ENCODE data around the gene ZFYVE9.
"Not testable (repeated sequence)": the region's sequence is repeated elsewhere in the genome, so short reads cannot be mapped to it uniquely, and the experiment has no call there.

Gene ZFYVE9

DNA sequence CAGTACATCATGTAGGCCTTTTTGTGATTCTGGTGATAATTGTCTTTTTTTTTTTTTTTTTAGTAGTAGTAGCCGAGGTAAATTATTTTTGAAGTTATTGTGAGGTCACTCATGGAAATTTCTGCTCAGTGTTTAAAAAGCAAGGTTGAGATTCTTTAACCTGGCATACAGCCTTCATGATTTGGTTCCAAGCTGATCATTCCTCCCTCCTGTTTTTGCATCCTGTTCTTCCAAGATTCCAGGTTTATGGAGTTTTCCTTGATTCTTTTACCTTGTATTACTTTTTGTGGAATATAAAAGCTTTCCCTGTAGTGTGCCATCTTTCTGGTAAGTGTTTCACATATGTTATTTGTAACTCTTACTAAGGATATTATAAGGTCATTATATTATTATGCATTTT, 9.1 kb downstream of the ZFYVE9 start:
- no peak for DNase-seq (ENCODE audit: low spot score)

DNA sequence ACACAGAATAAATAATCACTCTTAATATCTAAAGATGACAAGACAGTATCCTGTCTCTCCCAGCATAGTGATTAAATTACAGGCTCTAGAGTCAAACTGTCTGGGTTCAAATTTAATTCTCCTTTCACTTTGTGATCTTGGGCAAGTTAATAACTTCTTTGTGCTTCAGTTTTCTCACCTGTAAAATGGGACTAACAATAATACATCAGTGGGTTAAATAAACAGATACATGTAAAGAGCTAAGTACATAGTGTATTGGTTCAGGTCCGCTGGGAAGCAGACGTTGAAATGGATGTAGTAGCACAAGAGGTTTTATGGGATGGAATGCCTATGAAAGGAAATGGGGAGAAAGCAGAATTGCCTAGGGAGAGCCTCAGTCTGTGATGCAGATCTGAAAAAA, 10.7 kb downstream of the ZFYVE9 start:
- DNase-seq (ENCODE audit: low spot score): no peak

DNA sequence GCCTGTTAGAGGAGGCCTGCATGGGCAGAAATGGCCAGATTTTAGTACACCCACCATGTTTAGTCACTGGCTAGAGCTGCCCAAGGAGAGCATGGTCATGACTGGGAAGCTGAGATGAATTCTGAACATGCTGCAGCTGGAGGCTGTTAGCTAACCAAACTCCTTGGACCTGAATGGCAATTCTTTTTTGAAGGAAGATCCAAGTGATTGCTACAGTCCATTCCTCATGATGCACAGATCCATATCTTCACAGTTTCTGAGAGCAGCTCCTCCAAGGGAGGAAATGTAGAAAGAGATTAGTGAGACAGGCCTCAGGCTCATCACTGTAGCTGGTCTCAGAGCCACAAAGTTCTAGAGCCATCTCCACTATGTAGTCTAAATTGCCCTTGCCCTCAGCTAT, 11.1 kb downstream of the ZFYVE9 start:
- DNase-seq (ENCODE audit: low spot score): no peak

DNA sequence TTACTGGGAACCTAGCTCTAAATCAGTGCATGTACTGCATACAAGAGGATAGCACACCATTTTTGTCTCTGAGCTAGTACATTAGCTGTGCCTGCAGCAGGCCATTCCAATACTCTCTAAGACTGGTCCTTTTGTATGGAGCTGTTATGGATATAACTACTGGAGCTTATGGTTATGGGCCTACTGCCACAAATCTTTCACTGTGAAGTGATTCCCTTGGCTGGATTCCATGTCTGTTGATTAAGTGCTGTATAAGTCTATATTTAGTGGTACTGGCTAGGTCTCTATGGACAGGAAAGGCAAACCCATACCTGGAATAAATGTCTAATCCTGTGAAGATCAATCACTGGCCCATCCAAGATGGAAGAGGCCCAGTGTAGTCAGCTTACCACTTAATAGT, 12.0 kb downstream of the ZFYVE9 start:
- no peak for DNase-seq (ENCODE audit: low spot score)

DNA sequence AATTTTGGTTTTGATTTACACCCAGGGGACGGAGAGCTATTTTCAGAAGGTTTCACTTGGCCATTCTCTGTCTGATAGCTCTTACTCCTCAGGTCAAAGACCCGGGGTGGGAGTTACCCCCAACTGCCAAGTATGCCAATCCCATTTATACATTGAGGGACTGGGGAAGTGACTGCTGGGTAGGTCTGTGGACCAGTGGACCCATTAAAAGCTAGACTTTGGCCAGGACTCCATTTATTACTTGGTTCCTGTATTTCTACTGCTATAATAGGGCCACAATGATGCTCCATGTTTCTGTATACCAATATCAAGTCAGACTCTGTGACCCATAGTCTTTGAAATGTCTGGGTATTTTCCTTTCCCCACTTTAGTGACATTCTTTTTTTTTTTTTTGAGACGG, 14.6 kb downstream of the ZFYVE9 start:
- no peak for DNase-seq (ENCODE audit: low spot score)

DNA sequence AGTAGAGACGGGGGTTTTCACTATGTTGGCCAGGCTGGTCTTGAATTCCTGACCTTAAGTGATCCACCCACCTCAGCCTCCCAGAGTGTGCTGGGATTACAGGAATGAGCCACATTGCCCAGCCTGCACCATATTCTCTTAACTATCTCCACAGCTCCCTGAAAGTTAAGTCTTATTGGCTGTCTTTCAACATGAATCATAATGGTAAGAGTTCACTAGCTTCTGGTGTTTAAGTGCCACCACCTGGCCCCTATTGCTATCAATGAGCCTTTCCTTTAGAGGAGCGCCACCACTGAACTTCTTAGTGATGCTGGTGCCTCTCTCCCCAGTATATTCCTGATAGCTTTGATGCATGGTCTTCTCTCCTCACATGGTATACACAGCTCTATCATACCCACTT, 15.7 kb downstream of the ZFYVE9 start:
- no peak for DNase-seq (ENCODE audit: low spot score)

DNA sequence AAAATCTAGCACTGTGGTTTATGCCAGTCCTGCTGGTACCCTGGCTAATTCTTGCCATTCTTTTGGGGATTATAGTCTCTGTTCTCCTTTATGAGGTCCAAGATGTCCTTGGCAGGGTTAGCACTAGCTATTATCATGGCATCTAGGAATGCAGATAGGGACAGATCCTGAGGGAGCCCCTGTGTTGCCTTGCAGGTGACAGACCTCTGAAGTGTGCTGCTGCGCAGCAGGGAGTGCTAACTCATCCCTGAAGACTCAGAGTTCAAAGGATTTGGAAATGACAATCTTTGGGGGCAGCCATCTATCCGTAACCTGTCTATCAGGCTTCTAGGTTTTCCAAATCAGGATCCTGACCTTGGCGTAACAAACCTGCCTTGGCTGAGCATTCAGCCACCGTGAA, 16.3 kb downstream of the ZFYVE9 start:
- DNase-seq (ENCODE audit: low spot score): no peak

DNA sequence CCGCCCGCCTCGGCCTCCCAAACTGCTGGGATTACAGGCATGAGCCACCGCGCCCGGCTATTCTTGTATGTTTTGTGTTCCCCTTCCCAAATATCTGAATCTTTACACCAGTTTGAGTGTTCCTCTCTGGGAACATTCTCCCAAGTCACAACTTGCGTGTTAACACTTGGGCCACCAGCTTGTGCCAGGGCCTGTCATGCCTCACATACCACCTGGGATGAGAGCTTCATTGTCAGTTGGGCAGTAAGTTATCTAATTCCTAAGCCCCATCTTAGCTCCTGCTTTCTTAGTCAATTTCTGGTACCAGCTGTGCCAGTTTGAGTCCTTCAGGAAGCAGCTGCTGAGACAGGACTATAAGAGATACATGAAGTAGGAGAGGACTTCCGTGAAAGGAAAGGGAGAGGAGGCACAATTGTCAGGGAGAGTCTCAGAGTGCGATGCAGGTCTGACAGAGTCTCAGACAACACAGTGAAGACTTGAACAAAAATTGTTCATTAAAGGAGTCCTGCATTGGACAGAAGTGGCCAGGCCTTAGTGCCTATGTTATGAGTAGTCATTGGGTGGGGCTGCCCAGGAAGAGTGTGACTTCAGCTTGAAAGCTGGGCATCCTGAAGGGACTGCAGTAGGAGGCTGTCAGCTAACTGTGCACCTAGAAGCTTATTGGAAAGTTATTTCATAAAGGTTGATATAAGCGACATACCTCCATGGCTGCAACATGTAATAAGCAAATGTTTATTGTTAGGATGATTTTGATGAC, 17.3 kb downstream of the ZFYVE9 start:
- no peak for DNase-seq (ENCODE audit: low spot score)

DNA sequence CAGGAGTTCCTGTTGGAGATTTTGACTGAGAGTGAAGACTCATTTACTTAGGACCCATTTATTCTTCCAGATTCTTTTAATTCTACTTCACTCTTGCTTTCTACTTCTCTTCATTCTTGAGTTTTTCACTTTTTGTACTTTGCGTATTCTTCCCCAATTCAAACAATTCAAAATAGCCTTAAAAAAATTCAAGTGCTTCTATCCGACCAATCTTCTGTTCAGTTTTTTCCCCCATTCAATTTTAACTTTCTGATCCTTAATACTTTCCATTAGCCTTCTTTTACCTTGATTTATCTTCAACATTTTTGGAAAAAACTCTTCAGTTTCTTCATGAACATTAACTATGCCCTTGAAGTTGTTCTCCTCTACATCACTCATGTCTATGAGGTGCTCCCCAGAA, 21.1 kb downstream of the ZFYVE9 start:
- DNase-seq (ENCODE audit: low spot score): no peak

DNA sequence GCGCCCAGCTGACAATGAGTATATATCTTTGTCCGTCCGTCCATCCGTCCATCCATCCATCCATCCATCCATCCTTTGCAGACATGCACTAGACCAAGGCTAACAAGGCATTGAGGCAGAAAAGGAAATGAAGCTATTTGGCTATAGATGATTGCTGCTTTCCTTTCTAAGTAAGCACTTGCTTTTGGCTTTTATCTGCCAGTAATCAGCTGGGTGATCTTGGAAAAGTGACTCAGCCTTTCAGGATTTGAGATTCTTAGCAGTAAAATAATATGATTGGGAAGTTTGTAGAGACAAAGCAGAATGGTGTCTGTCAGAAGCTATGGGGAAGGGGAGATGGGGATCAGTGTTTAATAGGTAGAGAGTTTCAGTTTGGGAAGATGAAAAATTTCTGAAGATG, 22.7 kb downstream of the ZFYVE9 start:
- no peak for DNase-seq (ENCODE audit: low spot score)

DNA sequence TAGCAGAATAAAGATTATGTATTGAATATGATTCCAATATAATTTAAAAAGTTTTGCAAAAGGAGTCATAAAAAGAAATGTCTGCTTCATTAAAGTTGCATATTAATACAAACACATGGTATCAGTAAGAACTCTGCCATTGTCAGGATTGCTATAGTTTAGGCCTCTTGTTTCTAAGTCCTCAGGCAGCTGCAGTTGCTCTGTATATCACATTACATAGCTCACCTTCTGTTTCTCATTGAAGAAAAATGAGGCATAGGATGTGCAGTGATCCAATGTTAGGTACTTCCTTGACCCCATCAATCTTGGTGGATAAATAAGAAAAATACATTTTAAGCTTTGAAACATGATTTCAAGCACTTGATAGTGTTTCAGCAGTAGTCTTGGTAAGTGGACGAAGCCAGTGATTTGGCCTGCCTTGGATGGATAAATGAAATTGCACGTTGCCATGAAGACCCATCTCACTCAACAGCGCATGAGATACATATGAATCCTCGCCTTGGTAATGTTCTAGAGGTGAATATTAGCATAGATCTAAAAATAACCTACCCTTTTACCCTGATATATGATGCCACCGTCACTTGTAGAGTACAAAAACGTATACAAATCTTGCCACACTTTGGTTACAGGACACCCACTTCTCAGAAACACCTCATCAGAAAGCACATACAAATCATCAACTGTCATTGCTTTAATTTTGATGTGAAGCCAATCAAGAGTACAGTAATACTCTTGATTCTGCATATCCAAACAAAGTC, 25.3 kb downstream of the ZFYVE9 start:
- no peak for DNase-seq (ENCODE audit: low spot score)

DNA sequence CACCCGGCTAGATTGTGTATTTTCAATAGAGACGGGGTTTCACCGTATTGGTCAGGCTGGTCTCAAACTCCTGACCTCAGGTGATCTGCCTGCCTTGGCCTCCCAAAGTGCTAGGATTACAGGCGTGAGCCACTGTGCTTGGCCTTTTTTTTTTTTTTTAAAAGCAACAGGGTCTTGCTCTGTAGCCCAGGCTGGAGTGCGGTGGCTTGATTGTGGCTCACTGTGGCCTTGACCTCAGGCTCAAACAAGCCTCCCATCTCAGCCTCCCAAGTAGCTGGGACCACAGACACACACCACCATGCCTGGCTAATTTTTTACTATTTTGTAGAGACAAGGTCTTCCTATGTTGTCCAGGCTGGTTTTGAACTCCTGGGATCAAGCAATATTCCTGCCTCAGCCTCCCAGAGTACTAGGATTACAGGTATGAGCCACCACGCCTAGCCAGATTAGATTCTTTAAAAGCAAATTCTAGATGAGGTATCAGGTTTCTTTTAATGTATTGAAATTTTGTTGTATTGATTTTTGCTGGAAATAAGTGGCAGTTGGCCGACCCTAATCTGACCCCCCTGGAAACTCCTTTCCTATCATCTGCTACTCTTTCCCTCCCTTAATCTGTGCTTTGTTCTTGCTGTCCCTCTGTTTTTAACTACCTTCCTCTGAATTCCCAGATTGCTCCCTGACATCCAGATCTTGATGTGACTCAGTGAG, 26.6 kb downstream of the ZFYVE9 start:
- DNase-seq (ENCODE audit: low spot score): no peak

DNA sequence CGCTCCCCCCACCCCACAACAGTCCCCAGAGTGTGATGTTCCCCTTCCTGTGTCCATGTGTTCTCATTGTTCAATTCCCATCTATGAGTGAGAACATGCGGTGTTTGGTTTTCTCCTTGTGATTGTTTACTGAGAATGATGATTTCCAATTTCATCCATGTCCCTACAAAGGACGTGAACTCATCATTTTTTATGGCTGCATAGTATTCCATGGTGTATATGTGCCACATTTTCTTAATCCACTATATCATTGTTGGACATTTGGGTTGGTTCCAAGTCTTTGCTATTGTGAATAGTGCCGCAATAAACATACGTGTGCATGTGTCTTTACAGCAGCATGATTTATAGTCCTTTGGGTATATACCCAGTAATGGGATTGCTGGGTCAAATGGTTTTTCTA, 29.3 kb downstream of the ZFYVE9 start:
- not testable (repeated sequence) for DNase-seq (ENCODE audit: low spot score)

DNA sequence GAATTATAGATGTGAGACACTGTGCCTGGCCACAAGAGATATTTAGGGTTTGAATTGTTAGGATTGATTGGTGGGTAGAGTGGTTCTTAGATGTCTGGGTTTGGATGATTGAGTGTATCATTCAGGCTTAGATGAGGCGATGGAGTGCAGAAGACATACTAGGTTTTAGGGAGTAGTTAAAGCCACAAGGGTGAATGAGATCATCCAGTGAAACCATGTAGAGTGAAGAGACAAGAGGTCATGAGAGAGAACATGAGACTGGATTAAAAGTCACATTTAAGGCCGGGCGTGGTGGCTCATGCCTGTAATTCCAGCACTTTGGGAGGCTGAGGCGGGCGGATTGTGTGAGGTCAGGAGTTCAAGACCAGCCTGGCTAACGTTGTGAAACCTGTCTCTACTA, 37.2 kb downstream of the ZFYVE9 start:
- no peak for DNase-seq (ENCODE audit: low spot score)

DNA sequence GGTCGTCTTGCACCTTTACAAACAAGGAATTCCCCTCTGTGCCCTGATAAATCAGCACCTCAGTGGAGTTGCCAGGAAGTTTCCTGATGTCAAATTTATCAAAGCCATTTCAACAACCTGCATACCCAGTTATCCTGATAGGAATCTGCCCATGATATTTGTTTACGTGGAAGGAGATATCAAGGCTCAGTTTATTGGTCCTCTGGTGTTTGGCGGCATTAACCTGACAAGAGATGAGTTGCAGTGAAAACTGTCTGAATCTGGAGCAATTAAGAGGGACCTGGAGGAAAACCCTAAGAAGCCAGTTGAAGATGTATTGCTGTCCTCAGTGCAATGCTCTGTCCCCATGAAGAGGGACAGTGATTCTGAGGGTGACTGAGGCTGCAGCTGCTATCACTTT, 38.3 kb downstream of the ZFYVE9 start:
- DNase-seq (ENCODE audit: low spot score): no peak

DNA sequence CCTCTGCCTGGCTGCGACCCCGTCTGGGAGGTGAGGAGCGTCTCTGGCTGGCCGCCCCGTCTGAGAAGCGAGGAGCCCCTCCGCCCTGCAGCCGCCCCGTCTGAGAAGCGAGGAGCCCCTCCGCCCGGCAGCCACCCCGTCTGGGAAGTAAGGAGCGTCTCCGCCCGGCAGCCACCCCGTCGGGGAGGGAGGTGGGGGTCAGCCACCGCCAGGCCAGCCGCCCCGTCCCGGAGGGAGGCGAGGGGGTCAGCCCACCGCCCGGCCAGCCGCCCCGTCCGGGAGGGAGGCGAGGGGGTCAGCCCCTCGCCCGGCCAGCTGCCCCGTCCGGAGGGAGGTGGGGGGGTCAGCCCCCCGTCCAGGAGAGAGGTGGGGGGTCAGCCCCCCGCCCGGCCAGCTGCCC, 39.9 kb downstream of the ZFYVE9 start:
- not testable (repeated sequence) for DNase-seq (ENCODE audit: low spot score)

DNA sequence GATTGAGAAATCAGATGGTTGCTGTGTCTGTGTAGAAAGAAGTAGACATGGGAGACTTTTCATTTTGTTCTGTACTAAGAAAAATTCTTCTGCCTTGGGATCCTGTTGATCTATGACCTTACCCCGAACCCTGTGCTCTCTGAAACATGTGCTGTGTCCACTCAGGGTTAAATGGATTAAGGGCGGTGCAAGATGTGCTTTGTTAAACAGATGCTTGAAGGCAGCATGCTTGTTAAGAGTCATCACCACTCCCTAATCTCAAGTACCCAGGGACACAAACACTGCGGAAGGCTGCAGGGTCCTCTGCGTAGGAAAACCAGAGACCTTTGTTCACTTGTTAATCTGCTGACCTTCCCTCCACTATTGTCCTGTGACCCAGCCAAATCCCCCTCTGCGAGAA, 40.4 kb downstream of the ZFYVE9 start:
- not testable (repeated sequence) for DNase-seq (ENCODE audit: low spot score)

DNA sequence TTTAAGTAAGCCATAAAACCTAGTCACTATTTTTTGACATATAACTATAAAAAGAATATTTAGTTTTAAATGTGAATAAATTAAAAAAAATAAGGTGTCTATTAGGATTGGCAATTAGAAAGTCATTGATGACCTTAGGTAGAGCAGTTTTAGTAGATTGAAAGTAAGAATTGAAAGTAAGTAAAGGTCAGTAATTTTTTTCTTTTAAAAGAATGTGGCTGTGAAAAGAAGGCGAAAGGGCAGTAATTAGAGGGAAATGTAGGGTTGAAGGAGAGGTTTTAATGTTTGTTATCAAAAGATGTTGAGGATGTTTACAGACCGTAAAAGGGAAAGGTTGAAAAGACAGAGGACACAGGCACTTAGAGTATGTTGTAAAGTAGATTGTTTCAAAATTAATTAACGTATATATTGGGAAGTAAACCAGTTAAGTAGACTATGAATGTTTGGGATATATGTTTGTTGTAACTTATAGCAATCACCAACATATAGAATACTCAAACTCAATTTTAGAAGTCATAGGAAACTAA, 41.0 kb downstream of the ZFYVE9 start:
- DNase-seq (ENCODE audit: low spot score): no peak

DNA sequence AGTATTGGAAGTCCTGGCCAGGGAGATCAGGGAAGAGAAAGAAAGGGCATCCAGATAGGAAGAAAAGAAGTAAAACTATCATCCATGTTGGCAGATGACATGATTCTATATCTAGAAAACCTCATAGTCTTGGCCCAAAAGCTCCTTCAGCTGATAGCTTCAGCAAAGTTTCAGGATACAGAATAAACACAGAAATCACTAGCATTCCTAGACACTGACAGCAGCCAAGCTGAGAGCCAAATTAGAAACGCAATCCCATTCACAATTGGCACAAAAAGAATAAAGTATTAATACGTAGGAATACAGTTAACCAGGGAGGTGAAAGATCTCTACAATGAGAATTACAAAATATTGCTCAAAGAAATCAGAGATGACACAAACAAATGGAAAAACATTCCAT, 44.6 kb downstream of the ZFYVE9 start:
- no peak for DNase-seq (ENCODE audit: low spot score)

DNA sequence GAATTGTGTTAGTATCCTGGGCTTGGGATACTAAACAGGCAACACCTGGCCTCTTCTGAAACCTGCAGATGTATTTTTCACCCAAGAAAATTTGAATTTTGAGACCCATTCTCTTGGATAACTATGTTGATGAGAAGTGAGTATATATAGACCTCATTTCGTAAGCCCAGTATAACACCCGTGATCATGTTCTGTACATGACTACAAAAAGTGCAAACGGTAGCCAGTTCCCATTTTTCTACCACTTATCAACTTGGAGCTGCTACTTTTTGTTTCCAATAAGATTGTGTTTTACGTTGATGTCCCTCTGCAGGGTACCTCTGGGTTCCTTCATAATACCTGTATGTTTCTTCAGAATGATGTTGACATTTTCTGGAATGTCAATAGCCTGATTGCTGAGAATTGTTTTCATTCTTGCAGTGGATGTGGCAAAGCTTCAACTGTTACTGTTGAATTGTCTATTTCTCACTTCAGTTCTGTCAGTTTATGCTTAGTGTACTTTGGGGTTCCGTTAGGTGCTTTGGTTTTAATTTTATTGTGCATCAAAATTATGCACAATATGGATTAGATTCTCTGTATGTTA, 48.1 kb downstream of the ZFYVE9 start:
- DNase-seq (ENCODE audit: low spot score): no peak

DNA sequence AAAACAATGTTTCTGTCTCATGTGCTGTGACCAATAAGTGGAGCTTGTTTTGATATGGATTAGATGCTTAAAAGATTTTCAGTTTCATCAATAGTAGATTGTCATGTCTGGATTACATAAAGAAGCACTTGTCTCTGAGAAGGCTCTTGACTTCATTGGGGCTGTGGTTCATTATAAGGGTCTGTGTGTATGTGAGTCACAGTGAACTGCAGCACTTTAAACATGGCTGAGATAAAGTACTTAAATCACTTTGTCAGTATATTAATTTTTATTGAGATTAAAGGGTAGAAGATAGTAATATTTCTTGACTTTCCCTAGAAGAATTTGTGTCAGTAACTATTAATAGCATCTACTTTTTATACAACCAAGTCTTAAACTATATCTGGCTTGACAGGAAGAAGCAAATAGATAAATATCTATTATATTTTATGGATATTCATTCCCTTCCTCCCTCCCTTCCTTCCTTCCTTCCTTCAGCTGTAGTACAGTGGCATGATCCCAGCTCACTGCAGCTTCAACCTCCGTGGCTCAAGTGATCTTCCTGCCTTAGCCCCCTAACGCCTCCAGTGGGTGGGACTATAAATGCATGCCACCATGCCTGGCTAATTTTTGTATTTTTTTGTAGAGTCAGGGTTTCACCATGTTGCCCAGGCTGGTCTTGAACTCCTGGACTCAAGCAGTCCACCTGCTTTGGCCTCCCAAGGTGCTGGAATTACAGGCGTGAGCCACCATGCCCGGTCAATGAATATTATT, 48.8 kb downstream of the ZFYVE9 start:
- DNase-seq (ENCODE audit: low spot score): no peak

All from D341Med (cell line).